ENCODE results near the gene GPR152. TPM values are rescaled to one million over a fixed set of nuclear protein-coding genes. Genes with fewer than 3 reads are reported as not detected.

Gene GPR152
- total and polyA plus RNA-seq, 2 experiments from 2014 or later, result not detected

DNA sequence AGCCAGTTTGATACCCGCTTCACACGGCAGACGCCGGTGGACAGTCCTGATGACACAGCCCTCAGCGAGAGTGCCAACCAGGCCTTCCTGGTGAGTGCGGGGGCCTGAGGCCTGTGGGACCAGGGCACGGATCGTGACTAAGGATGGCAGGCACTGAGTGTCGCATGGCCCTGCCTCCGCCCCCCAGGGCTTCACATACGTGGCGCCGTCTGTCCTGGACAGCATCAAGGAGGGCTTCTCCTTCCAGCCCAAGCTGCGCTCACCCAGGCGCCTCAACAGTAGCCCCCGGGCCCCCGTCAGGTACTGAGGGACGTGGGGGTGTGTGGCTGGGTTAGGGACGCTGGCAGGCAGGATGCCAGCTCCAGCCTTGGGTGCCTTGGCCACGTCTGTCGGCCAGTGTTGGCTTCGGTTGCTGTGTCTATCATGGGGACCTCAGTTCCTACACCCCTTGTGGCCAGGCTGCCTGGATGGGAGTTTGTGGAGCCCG is 18.1 kb downstream of the GPR152 start:
- peaks cover 18% of the 10 kb centered on the region for H3K79me2 ChIP-seq (ENCODE audit: insufficient read depth)
- H2AFZ ChIP-seq, result no peak overlapping the region
- no peaks in the 10 kb centered on the region; the same call in 1 of the 2 replicates for H3F3A ChIP-seq (ENCODE audit: insufficient read depth)
- 78 to 82% methylated on average over 22 to 23 of the region's 23 CpGs for whole genome bisulfite sequencing, 2 experiments (ENCODE audit: low coverage in 1 of 2, low lambda C conversion rate in 2 of 2, missing lambda C conversion rate in 2 of 2)
- no peak overlapping the region for H3K4me2 ChIP-seq (ENCODE audit: unreplicated experiment)
- DNase-seq, result no peak
- no peaks in the 10 kb centered on the region for H3K27me3 ChIP-seq (replicated peaks; ENCODE audit: insufficient read depth)
- TF ChIP-seq EZH2phosphoT487 (IDR thresholded peaks at IDR 0.05; ENCODE audit: insufficient read depth, low read depth), result no peak
- TF ChIP-seq EZH2 (IDR thresholded peaks at IDR 0.05; ENCODE audit: insufficient read depth, poor library complexity, severe bottlenecking), result no peak
- H3K9me2 ChIP-seq (ENCODE audit: insufficient read depth), result no peaks in the 10 kb centered on the region
- H3K36me3 ChIP-seq (ENCODE audit: low read depth), result no peaks in the 10 kb centered on the region; the same call in 1 of the 2 replicates
- no peaks in the 10 kb centered on the region for H3K9me3 ChIP-seq (ENCODE audit: low read depth)
- H3K9ac ChIP-seq, result no peak overlapping the region
- in situ Hi-C loops (cut with MboI), result no loop called here
- peaks cover 1% of the 10 kb centered on the region for H3K4me1 ChIP-seq (ENCODE audit: insufficient read depth)
- H3K27ac ChIP-seq, result no peak overlapping the region
- H3K4me3 ChIP-seq, result no peak overlapping the region
- no peaks in the 10 kb centered on the region for H4K20me1 ChIP-seq (ENCODE audit: insufficient read depth)

- H2AFZ ChIP-seq, result no peak overlapping the region
- H3K9ac ChIP-seq, result no peak overlapping the region
- no peaks in the 10 kb centered on the region for H3F3A ChIP-seq (ENCODE audit: insufficient read depth)
- H3K36me3 ChIP-seq (ENCODE audit: low read depth), result no peaks in the 10 kb centered on the region; the same call in 1 of the 2 replicates
- no peaks in the 10 kb centered on the region for H3K27me3 ChIP-seq (replicated peaks; ENCODE audit: insufficient read depth)
- H3K4me1 ChIP-seq (ENCODE audit: insufficient read depth), result peaks cover 7% of the 10 kb centered on the region
- TF ChIP-seq EZH2 (IDR thresholded peaks at IDR 0.05; ENCODE audit: insufficient read depth, poor library complexity, severe bottlenecking) (no peak), EZH2phosphoT487 (IDR thresholded peaks at IDR 0.05; ENCODE audit: insufficient read depth, low read depth) (no peak)
- WGBS, 2 experiments (ENCODE audit: low coverage in 1 of 2, low lambda C conversion rate in 2 of 2, missing lambda C conversion rate in 2 of 2), result 78 to 79% methylated on average over 22 of the region's 22 CpGs
- in situ Hi-C loops (cut with MboI), result no loop called here
- no peaks in the 10 kb centered on the region for H4K20me1 ChIP-seq (ENCODE audit: insufficient read depth)
- H3K27ac ChIP-seq, result no peak overlapping the region
- H3K9me2 ChIP-seq (ENCODE audit: insufficient read depth), result no peaks in the 10 kb centered on the region
- H3K4me2 ChIP-seq (ENCODE audit: unreplicated experiment), result no peak overlapping the region
- DNase-seq, result no peak
- H3K4me3 ChIP-seq, result no peak overlapping the region
- no peaks in the 10 kb centered on the region for H3K9me3 ChIP-seq (ENCODE audit: low read depth)
- H3K79me2 ChIP-seq (ENCODE audit: insufficient read depth), result peaks cover 25% of the 10 kb centered on the region
Observed at GRCh38 chr11:67433536-67434394, 18.8 kb downstream of the GPR152 start.

DNA sequence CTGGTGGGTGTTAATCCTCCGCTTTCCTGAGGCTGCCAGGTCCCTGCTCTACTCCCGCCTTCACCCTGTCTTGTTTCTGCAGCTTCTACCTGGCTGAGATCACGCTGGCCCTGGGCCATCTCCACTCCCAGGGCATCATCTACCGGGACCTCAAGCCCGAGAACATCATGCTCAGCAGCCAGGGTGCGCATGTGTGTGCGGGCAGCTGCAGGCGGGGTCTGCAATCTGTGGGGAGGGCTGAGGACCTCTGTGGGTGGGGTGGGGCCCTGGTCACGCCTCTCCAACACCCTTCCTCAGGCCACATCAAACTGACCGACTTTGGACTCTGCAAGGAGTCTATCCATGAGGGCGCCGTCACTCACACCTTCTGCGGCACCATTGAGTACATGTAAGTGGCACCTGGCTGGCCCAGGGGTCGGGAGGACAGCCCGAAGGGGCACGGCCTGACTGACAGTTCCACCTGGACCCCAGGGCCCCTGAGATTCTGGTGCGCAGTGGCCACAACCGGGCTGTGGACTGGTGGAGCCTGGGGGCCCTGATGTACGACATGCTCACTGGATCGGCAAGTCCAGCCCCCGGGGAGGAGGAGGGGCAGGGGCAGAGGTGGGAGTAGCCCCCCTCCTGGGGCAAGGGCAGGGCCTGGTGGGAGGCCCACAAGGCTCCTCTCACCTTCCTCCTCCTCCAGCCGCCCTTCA is 19.7 kb downstream of the GPR152 start:
- Histone ChIP-seq H3K9ac (no peak overlapping the region), H2AFZ (no peak overlapping the region), H3F3A (ENCODE audit: insufficient read depth) (no peaks in the 10 kb centered on the region), H3K4me2 (ENCODE audit: unreplicated experiment) (no peak overlapping the region), H3K9me3 (ENCODE audit: low read depth) (no peaks in the 10 kb centered on the region), H4K20me1 (ENCODE audit: insufficient read depth) (no peaks in the 10 kb centered on the region), H3K9me2 (ENCODE audit: insufficient read depth) (no peaks in the 10 kb centered on the region), H3K4me3 (no peak overlapping the region), H3K4me1 (ENCODE audit: insufficient read depth) (peaks cover 7% of the 10 kb centered on the region), H3K36me3 (ENCODE audit: low read depth) (no peaks in the 10 kb centered on the region; the same call in 1 of the 2 replicates), H3K27me3 (replicated peaks; ENCODE audit: insufficient read depth) (no peaks in the 10 kb centered on the region), H3K27ac (no peak overlapping the region), H3K79me2 (ENCODE audit: insufficient read depth) (peaks cover 30% of the 10 kb centered on the region)
- no peak for DNase-seq
- 88 to 89% methylated on average over 18 to 21 of the region's 22 CpGs for WGBS, 2 experiments (ENCODE audit: low coverage in 1 of 2, low lambda C conversion rate in 2 of 2, missing lambda C conversion rate in 2 of 2)
- in situ Hi-C loops (cut with MboI), result no loop called here
- TF ChIP-seq EZH2phosphoT487 (IDR thresholded peaks at IDR 0.05; ENCODE audit: insufficient read depth, low read depth) (no peak), EZH2 (IDR thresholded peaks at IDR 0.05; ENCODE audit: insufficient read depth, poor library complexity, severe bottlenecking) (no peak)

GRCh38 chr11:67431346-67432249 is 20.9 kb downstream of the GPR152 start:
- no peak for DNase-seq
- TF ChIP-seq EZH2 (IDR thresholded peaks at IDR 0.05; ENCODE audit: insufficient read depth, poor library complexity, severe bottlenecking) (no peak), EZH2phosphoT487 (IDR thresholded peaks at IDR 0.05; ENCODE audit: insufficient read depth, low read depth) (no peak)
- H3K36me3 ChIP-seq (ENCODE audit: low read depth), result no peaks in the 10 kb centered on the region; the same call in 1 of the 2 replicates
- no peak overlapping the region for H3K4me2 ChIP-seq (ENCODE audit: unreplicated experiment)
- H3K9me2 ChIP-seq (ENCODE audit: insufficient read depth), result no peaks in the 10 kb centered on the region
- peaks cover 30% of the 10 kb centered on the region for H3K79me2 ChIP-seq (ENCODE audit: insufficient read depth)
- H3K9me3 ChIP-seq (ENCODE audit: low read depth), result no peaks in the 10 kb centered on the region
- peaks cover 7% of the 10 kb centered on the region for H3K4me1 ChIP-seq (ENCODE audit: insufficient read depth)
- H4K20me1 ChIP-seq (ENCODE audit: insufficient read depth), result no peaks in the 10 kb centered on the region
- no peaks in the 10 kb centered on the region for H3K27me3 ChIP-seq (replicated peaks; ENCODE audit: insufficient read depth)
- H3F3A ChIP-seq (ENCODE audit: insufficient read depth), result no peaks in the 10 kb centered on the region
- no peak overlapping the region for H3K27ac ChIP-seq
- WGBS, 2 experiments (ENCODE audit: low coverage in 1 of 2, low lambda C conversion rate in 2 of 2, missing lambda C conversion rate in 2 of 2), result 88 to 90% methylated on average over 19 to 24 of the region's 24 CpGs
- no peak overlapping the region for H3K4me3 ChIP-seq
- in situ Hi-C loops (cut with MboI), result no loop called here
- H3K9ac ChIP-seq, result no peak overlapping the region
- no peak overlapping the region for H2AFZ ChIP-seq
